Measurements from ENCODE around the gene KIF5B. TPM values are rescaled to one million over a fixed set of nuclear protein-coding genes. Genes with fewer than 3 reads are reported as not detected.
A peak's percentile ranks its signal among the peaks of the same experiment; 100 is the strongest.

Gene KIF5B
- total and polyA plus RNA-seq, 10 of the 15 experiments (the other 5 are each of a cell fraction or from before 2014, with no cell fraction given) = 14.7 to 47.4 (median 33.1) TPM

GRCh38 chr10:32057036-32057372, 779 bp upstream of the KIF5B start:
- H3K4me1 ChIP-seq (ENCODE audit: control insufficient read depth, insufficient read depth, low read length) = peaks cover 6% of the 10 kb centered on the region
- DNase-seq (ENCODE audit: low read depth, low spot score) = no peak
- ChIA-PET RAD21 (ENCODE audit: unreplicated experiment) (interaction anchor here (0.9 to 1.4 kb wide), 3 partner anchors 34 to 322 kb away, joined by 3 to 7 read pairs (median 3); no protein-coding TSS in a partner anchor), POLR2A (interaction anchor here (0.8 kb wide), 1 partner anchor 388 kb away, joined by 3 read pairs; no protein-coding TSS in a partner anchor), CTCF (interaction anchor here (0.6 to 0.7 kb wide), 3 partner anchors 14 to 319 kb away, joined by 3 read pairs; no protein-coding TSS in a partner anchor), SMC1A (ENCODE audit: uncharacterized antibody, unreplicated experiment) (interaction anchor here (1.1 to 1.6 kb wide), 3 partner anchors 16 to 195 kb away, joined by 3 to 9 read pairs (median 7); no protein-coding TSS in a partner anchor)
- peaks cover 43% of the 10 kb centered on the region for H3K79me2 ChIP-seq (ENCODE audit: control insufficient read depth, insufficient read depth, low read length)
- peak; percentile 35 for FAIRE-seq
- no peaks in the 10 kb centered on the region for H4K20me1 ChIP-seq (ENCODE audit: control insufficient read depth, insufficient read depth)
- ATAC-seq = no peak
- peak overlapping the region; percentile 84 for H3K4me2 ChIP-seq (ENCODE audit: control insufficient read depth, insufficient read depth)
- peak overlapping the region; percentile 90 for H2AFZ ChIP-seq (ENCODE audit: control insufficient read depth, low read depth, low read length)
- intact Hi-C loops (cut with micrococcal nuclease; ENCODE audit: unreplicated experiment) (loop anchor here (5.0 to 10.0 kb wide), 2 partner anchors 288 to 320 kb away; partner anchors contain the start of gene EPC1), in situ Hi-C loops (cut with MboI) (loop anchor here (10.0 kb wide), 2 partner anchors 288 to 318 kb away; partner anchors contain the start of gene EPC1)
- no TSS peak for BruUV-seq (replicated peaks)
- H3K27me3 ChIP-seq (replicated peaks in 1 of 2; ENCODE audit: control insufficient read depth in 2 of 2, insufficient read depth in 2 of 2, low read length in 1 of 2) = no peaks in the 10 kb centered on the region
- H3K9ac ChIP-seq (ENCODE audit: control insufficient read depth, insufficient read depth, low read length) = peak overlapping the region; percentile 88
- H3K4me3 ChIP-seq = peak overlapping the region; percentile 83; the same call in 1 of the 2 replicates
- no peaks in the 10 kb centered on the region for H3K36me3 ChIP-seq (ENCODE audit: control insufficient read depth in 2 of 2, insufficient read depth in 2 of 2, low read length in 1 of 2)
- WGBS (ENCODE audit: insufficient coverage, insufficient replicate concordance, low lambda C conversion rate, missing lambda C conversion rate) = 94% methylated on average over 8 of the region's 8 CpGs
- H3K9me3 ChIP-seq (replicated peaks; ENCODE audit: control insufficient read depth, insufficient read depth, low read length) = no peaks in the 10 kb centered on the region
- H3K27ac ChIP-seq (ENCODE audit: control insufficient read depth, insufficient read depth) = peak overlapping the region; percentile 87; the same call in 1 of the 2 replicates
- no peak for TF ChIP-seq ATF2 (IDR thresholded peaks at IDR 0.05; ENCODE audit: low read length)
- TF ChIP-seq SRF (IDR thresholded peaks at IDR 0.05; ENCODE audit: low read depth in 2 of 2, low read length in 2 of 2) = no peak
- TF ChIP-seq, protein P1, sequence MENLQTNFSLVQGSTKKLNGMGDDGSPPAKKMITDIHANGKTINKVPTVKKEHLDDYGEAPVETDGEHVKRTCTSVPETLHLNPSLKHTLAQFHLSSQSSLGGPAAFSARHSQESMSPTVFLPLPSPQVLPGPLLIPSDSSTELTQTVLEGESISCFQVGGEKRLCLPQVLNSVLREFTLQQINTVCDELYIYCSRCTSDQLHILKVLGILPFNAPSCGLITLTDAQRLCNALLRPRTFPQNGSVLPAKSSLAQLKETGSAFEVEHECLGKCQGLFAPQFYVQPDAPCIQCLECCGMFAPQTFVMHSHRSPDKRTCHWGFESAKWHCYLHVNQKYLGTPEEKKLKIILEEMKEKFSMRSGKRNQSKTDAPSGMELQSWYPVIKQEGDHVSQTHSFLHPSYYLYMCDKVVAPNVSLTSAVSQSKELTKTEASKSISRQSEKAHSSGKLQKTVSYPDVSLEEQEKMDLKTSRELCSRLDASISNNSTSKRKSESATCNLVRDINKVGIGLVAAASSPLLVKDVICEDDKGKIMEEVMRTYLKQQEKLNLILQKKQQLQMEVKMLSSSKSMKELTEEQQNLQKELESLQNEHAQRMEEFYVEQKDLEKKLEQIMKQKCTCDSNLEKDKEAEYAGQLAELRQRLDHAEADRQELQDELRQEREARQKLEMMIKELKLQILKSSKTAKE (IDR thresholded peaks at IDR 0.05; ENCODE audit: low read depth, poor library complexity, severe bottlenecking) = no peak
- no peak for TF ChIP-seq MTA2 (IDR thresholded peaks at IDR 0.05; ENCODE audit: low read depth)
- no peak for TF ChIP-seq CREM (IDR thresholded peaks at IDR 0.05; ENCODE audit: low read depth)
- no peak for TF ChIP-seq GABPA (IDR thresholded peaks at IDR 0.05; ENCODE audit: low read depth)
- no peak for TF ChIP-seq PBX3 (IDR thresholded peaks at IDR 0.05; ENCODE audit: insufficient replicate concordance, low read depth, low read length)
- TF ChIP-seq RAD51 (IDR thresholded peaks at IDR 0.05) = no peak
- TF ChIP-seq ETV6 (conservative IDR thresholded peaks at IDR 0.05 in 1 of 2, IDR thresholded peaks at IDR 0.05 in 1 of 2; ENCODE audit: borderline replicate concordance in 1 of 2, low read depth in 1 of 2) = no peak
- TF ChIP-seq ZBTB33 (IDR thresholded peaks at IDR 0.05) = no peak
- no peak for TF ChIP-seq STAT3 (IDR thresholded peaks at IDR 0.05; ENCODE audit: low read depth, low read length)
- TF ChIP-seq CHD4 (IDR thresholded peaks at IDR 0.05) = no peak
- no peak for TF ChIP-seq KDM1A (IDR thresholded peaks at IDR 0.05; ENCODE audit: borderline replicate concordance)
- TF ChIP-seq KLF5 (IDR thresholded peaks at IDR 0.05; ENCODE audit: partially characterized antibody) = no peak
- TF ChIP-seq DPF2 (IDR thresholded peaks at IDR 0.05) = no peak
- TF ChIP-seq, protein P2, sequence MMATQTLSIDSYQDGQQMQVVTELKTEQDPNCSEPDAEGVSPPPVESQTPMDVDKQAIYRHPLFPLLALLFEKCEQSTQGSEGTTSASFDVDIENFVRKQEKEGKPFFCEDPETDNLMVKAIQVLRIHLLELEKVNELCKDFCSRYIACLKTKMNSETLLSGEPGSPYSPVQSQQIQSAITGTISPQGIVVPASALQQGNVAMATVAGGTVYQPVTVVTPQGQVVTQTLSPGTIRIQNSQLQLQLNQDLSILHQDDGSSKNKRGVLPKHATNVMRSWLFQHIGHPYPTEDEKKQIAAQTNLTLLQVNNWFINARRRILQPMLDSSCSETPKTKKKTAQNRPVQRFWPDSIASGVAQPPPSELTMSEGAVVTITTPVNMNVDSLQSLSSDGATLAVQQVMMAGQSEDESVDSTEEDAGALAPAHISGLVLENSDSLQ (IDR thresholded peaks at IDR 0.05) = no peak
- TF ChIP-seq SUZ12 (IDR thresholded peaks at IDR 0.05; ENCODE audit: unreplicated experiment) = no peak

All from GM12878 (cell line).